ENCODE data around the gene CELSR1.

DNA sequence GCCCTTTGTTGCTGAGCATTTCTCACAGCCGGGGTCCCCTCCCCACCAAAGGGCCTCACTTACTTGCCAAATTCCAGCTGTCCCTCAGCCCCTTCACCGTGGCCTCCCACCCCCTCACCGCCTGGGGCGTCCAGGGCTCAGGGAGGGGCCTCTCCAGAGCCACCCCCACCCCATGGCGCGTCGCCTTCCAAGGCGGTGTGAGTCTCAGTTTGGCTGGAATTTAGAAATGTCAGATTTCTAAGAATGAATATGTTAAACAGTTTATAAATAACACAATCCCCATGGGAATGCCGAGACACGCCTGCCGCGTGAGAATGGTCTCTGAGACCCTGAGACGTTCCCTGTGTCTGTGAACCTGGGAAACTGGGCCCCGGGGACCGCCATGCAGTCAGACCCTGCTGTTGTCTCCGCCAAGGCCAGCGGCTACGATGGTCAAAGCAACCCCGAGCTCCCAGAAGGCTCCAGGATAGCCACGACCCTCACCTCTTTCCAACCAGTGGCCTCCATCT lies 28.9 kb downstream of the CELSR1 start:
- TF ChIP-seq POLR2A (IDR thresholded peaks at IDR 0.05) (no peak), POLR2AphosphoS5 (IDR thresholded peaks at IDR 0.05; ENCODE audit: insufficient read depth in 1 of 2, low read depth in 1 of 2) (no peak)
- TF ChIP-seq, protein P1, sequence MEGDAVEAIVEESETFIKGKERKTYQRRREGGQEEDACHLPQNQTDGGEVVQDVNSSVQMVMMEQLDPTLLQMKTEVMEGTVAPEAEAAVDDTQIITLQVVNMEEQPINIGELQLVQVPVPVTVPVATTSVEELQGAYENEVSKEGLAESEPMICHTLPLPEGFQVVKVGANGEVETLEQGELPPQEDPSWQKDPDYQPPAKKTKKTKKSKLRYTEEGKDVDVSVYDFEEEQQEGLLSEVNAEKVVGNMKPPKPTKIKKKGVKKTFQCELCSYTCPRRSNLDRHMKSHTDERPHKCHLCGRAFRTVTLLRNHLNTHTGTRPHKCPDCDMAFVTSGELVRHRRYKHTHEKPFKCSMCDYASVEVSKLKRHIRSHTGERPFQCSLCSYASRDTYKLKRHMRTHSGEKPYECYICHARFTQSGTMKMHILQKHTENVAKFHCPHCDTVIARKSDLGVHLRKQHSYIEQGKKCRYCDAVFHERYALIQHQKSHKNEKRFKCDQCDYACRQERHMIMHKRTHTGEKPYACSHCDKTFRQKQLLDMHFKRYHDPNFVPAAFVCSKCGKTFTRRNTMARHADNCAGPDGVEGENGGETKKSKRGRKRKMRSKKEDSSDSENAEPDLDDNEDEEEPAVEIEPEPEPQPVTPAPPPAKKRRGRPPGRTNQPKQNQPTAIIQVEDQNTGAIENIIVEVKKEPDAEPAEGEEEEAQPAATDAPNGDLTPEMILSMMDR (IDR thresholded peaks at IDR 0.05): no peak

Measured in vagina (tissue), 2 donors.